NB4 (cell line): ENCODE results near the gene ERCC2.

Source experiments
- POLR2A ChIP-seq: IDR thresholded peaks from 2 replicates; pipeline ENCODE4 v1.6.1; 2011; ENCODE audit warnings: mild to moderate bottlenecking; ENCODE audit not compliant: insufficient read length; ENCODE audit errors: extremely low read depth
- TF ChIP-seq, protein P1 (sequence below): IDR thresholded peaks from one replicate; pipeline ENCODE4 v1.5.1; 2012; ENCODE audit warnings: low read depth, low read length
- TF ChIP-seq, protein P2 (sequence below): IDR thresholded peaks from 2 replicates; pipeline ENCODE4 v1.6.1; 2011; ENCODE audit warnings: low read depth, low read length

DNA sequence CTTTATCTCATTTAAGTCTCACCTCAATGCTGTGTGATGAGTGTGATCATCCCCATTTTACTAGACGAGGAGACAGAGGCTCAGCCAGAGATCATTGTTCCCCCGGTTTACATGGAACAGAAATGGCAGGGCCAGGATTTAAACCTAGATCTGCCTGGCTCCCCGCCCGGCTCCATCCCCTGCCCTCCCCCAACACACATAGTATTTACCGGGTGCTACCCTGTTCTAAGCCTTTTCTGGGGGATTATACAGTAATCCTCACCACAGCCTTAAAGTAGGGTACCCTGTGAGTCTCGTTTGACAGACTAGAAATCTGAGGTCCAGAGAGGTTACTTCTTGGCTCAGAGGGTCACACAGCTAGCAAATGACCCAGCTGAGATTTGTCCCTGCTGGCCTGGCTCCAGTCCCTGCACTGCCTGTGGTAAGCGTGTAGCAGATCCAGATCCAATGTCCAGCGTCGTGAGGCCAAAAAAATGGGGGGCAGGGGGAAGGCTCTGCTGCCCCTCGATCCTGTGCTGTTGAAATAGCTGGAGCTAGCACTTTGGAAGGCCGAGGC, 33.6 kb downstream of the ERCC2 start:
- TF ChIP-seq, protein P1, sequence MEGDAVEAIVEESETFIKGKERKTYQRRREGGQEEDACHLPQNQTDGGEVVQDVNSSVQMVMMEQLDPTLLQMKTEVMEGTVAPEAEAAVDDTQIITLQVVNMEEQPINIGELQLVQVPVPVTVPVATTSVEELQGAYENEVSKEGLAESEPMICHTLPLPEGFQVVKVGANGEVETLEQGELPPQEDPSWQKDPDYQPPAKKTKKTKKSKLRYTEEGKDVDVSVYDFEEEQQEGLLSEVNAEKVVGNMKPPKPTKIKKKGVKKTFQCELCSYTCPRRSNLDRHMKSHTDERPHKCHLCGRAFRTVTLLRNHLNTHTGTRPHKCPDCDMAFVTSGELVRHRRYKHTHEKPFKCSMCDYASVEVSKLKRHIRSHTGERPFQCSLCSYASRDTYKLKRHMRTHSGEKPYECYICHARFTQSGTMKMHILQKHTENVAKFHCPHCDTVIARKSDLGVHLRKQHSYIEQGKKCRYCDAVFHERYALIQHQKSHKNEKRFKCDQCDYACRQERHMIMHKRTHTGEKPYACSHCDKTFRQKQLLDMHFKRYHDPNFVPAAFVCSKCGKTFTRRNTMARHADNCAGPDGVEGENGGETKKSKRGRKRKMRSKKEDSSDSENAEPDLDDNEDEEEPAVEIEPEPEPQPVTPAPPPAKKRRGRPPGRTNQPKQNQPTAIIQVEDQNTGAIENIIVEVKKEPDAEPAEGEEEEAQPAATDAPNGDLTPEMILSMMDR = no peak
- no peak for TF ChIP-seq POLR2A
- TF ChIP-seq, protein P2, sequence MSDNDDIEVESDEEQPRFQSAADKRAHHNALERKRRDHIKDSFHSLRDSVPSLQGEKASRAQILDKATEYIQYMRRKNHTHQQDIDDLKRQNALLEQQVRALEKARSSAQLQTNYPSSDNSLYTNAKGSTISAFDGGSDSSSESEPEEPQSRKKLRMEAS = no peak
